MM.1S (cell line): Measurements from ENCODE around the gene PPP2R2C.

Experiments used
- DNase-seq: peaks from one replicate; pipeline ENCODE4 v3.0.0-alpha.2; 2015
- H2AFZ ChIP-seq: fragments of 300-600 bp; sonication (generic); 2 replicates; pipeline ENCODE4 v1.6.0; 2016; ENCODE audit warnings: antibody characterized with exemption, low read length
- H3F3A ChIP-seq: fragments of 300-600 bp; sonication (generic); 2 replicates; pipeline ENCODE4 v1.6.1; 2016; ENCODE audit warnings: mild to moderate bottlenecking, antibody characterized with exemption, low read length, moderate library complexity, mixed read lengths; ENCODE audit not compliant: insufficient read depth
- H3K27ac ChIP-seq: fragments of 300-600 bp; sonication (generic); 2 replicates; pipeline ENCODE4 v1.5.1; 2016; ENCODE audit warnings: mild to moderate bottlenecking, low read length
- H3K27me3 ChIP-seq: fragments of 300-600 bp; sonication (generic); replicated peaks from 2 replicates; pipeline ENCODE4 v1.6.0; 2016; ENCODE audit warnings: low read length; ENCODE audit not compliant: insufficient read depth
- H3K36me3 ChIP-seq: fragments of 300-600 bp; sonication (generic); replicated peaks from 2 replicates; pipeline ENCODE4 v1.6.1; 2016; ENCODE audit warnings: mild to moderate bottlenecking, low read length, mixed read lengths; ENCODE audit not compliant: insufficient read depth
- H3K4me1 ChIP-seq: fragments of 300-600 bp; sonication (generic); 2 replicates; pipeline ENCODE4 v1.6.1; 2016; ENCODE audit warnings: low read length, mixed read lengths
- H3K4me2 ChIP-seq: fragments of 300-600 bp; sonication (generic); 2 replicates; pipeline ENCODE4 v1.6.0; 2016; ENCODE audit warnings: low read depth, low read length
- H3K4me3 ChIP-seq: fragments of 300-600 bp; sonication (generic); 2 replicates; pipeline ENCODE4 v1.5.1; 2016; ENCODE audit warnings: low read length, mixed read lengths
- H3K79me2 ChIP-seq: fragments of 300-600 bp; sonication (generic); 2 replicates; pipeline ENCODE4 v1.6.1; 2016; ENCODE audit warnings: mixed run types, low read length, mixed read lengths
- H3K9ac ChIP-seq: fragments of 300-600 bp; sonication (generic); 2 replicates; pipeline ENCODE4 v1.6.1; 2016; ENCODE audit warnings: low read length, mixed read lengths
- H3K9me2 ChIP-seq: fragments of 300-600 bp; sonication (generic); replicated peaks from 2 replicates; pipeline ENCODE4 v1.6.1; 2016; ENCODE audit warnings: mild to moderate bottlenecking, low read length, mixed read lengths; ENCODE audit not compliant: insufficient read depth
- H3K9me3 ChIP-seq: fragments of 300-600 bp; sonication (generic); replicated peaks from 2 replicates; pipeline ENCODE4 v1.6.1; 2016; ENCODE audit warnings: mild to moderate bottlenecking, low read length, mixed read lengths; ENCODE audit not compliant: insufficient read depth
- H4K20me1 ChIP-seq: fragments of 300-600 bp; sonication (generic); 2 replicates; pipeline ENCODE4 v1.6.1; 2016; ENCODE audit warnings: mild to moderate bottlenecking, low read length, moderate library complexity, mixed read lengths; ENCODE audit not compliant: insufficient read depth
- EZH2 ChIP-seq: fragments of 300-600 bp; sonication (generic); optimal IDR thresholded peaks from 2 replicates; pipeline ENCODE3; 2017; ENCODE audit warnings: low read depth, mild to moderate bottlenecking, antibody characterized with exemption, low read length, mixed read lengths
- EZH2phosphoT487 ChIP-seq: fragments of 300-600 bp; sonication (generic); IDR thresholded peaks from 2 replicates; pipeline ENCODE4 v1.6.1; 2018; ENCODE audit warnings: antibody characterized with exemption, low read length
- TF ChIP-seq, protein P1 (sequence below): fragments of 300-600 bp; sonication (generic); IDR thresholded peaks from 2 replicates; pipeline ENCODE4 v1.5.1; 2016; ENCODE audit warnings: antibody characterized with exemption, low read length, mixed read lengths

Gene PPP2R2C

DNA sequence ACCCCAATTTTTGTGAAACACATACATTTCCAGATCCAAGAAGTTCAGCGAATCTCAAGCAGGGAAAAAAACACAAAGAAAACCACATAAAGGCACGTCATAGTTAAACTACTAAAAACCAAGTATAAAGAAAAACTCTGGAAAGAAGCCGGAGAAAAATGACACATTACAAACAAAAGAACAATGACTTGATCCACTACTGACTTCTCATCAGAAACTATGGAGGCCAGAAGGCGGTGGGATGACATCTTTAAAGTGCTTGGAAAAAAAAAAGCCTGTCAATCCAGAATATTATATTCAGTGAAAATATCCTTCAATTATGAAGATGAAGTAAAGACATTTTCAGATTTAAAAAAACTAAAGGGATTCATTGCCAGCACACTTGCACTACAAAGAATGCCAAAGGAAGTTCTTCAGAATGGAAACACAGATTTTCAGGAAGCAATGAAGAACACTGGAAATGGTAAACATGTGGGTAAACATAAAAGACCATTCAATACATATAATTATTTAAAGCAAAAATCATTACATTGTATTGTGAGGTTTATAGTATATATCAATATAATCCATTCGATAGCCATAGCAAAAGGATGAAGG lies 32.6 kb upstream of the PPP2R2C start:
- Histone ChIP-seq H3K4me1 (no peaks in the 10 kb centered on the region), H4K20me1 (no peaks in the 10 kb centered on the region), H3K4me3 (no peak overlapping the region), H3K9me2 (no peaks in the 10 kb centered on the region), H3K27me3 (peaks cover 59% of the 10 kb centered on the region), H3K27ac (no peak overlapping the region), H3K9me3 (no peaks in the 10 kb centered on the region), H3K9ac (no peak overlapping the region), H3K36me3 (no peaks in the 10 kb centered on the region), H2AFZ (no peak overlapping the region), H3K4me2 (no peak overlapping the region), H3K79me2 (no peaks in the 10 kb centered on the region), H3F3A (no peaks in the 10 kb centered on the region)
- DNase-seq: no peak
- TF ChIP-seq EZH2phosphoT487 (no peak), EZH2 (no peak)
- TF ChIP-seq, protein P1, sequence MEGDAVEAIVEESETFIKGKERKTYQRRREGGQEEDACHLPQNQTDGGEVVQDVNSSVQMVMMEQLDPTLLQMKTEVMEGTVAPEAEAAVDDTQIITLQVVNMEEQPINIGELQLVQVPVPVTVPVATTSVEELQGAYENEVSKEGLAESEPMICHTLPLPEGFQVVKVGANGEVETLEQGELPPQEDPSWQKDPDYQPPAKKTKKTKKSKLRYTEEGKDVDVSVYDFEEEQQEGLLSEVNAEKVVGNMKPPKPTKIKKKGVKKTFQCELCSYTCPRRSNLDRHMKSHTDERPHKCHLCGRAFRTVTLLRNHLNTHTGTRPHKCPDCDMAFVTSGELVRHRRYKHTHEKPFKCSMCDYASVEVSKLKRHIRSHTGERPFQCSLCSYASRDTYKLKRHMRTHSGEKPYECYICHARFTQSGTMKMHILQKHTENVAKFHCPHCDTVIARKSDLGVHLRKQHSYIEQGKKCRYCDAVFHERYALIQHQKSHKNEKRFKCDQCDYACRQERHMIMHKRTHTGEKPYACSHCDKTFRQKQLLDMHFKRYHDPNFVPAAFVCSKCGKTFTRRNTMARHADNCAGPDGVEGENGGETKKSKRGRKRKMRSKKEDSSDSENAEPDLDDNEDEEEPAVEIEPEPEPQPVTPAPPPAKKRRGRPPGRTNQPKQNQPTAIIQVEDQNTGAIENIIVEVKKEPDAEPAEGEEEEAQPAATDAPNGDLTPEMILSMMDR: no peak

DNA sequence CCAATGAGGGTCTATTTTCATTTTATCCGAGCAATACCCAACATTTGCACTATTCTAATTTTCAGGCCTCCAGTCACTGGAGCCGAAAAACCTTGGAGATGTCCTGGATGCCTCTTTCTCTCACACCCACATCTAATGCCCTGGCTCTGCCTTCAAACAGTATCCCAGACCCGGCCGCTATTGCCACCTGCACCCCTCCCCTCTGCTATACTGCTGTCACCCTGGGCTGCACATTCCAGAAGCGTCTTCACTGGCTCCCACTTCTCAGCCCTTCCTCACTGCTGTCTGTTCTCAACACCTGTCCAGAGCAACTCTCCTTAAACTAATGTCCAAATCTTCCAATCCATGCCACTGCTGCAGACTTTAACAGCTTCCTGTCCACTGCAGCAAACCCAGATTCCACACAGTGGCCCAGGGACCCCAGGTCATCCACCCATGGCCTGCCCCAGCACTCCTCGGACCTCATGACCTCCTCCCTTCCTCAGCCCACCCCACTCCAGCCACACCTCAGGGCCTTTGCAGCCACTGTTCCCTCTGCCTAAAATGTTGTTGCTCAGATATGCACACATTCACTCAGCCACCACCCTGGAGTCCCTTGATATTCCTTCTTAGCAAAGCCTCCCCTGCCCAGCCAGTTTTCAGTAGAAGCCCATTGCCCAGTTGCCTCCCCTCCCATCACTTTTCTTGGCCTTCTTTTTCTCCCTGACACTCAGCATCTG lies 30.5 kb upstream of the PPP2R2C start:
- no peak overlapping the region for H2AFZ ChIP-seq
- H3K36me3 ChIP-seq: no peaks in the 10 kb centered on the region
- H3K4me3 ChIP-seq: no peak overlapping the region
- no peaks in the 10 kb centered on the region for H3K79me2 ChIP-seq
- no peak overlapping the region for H3K4me2 ChIP-seq
- H3F3A ChIP-seq: no peaks in the 10 kb centered on the region
- H3K9ac ChIP-seq: no peak overlapping the region
- H3K27me3 ChIP-seq: peaks cover 76% of the 10 kb centered on the region
- H4K20me1 ChIP-seq: no peaks in the 10 kb centered on the region
- H3K4me1 ChIP-seq: no peaks in the 10 kb centered on the region
- H3K9me2 ChIP-seq: no peaks in the 10 kb centered on the region
- DNase-seq: no peak
- no peaks in the 10 kb centered on the region for H3K9me3 ChIP-seq
- H3K27ac ChIP-seq: no peak overlapping the region
- TF ChIP-seq EZH2 (no peak), EZH2phosphoT487 (no peak)
- TF ChIP-seq, protein P1: no peak

DNA sequence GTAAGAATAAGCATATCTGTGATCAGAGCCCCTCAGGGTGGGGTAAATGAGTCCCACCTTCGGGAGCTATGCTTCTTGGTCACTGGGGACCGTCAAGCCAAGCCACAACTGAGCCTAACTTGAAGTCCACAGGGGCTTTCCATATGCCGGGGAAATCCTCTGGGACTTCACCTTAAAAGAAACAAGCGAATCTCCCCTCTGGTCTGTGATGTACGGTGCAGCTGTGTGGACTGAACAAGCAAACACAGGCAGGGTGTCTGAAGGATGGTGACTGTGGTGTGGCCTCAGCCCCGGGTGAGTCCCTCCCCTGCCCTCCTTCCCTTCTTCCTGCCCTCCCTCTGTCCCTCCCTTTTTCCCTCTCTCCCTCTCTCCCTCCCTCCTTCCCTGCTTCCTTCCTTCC lies 29.7 kb upstream of the PPP2R2C start:
- no peaks in the 10 kb centered on the region for H4K20me1 ChIP-seq
- no peaks in the 10 kb centered on the region for H3K36me3 ChIP-seq
- H3K4me2 ChIP-seq: no peak overlapping the region
- TF ChIP-seq, protein P1: no peak
- TF ChIP-seq EZH2phosphoT487: no peak
- TF ChIP-seq EZH2: no peak
- H3F3A ChIP-seq: no peaks in the 10 kb centered on the region
- no peaks in the 10 kb centered on the region for H3K9me2 ChIP-seq
- no peaks in the 10 kb centered on the region for H3K9me3 ChIP-seq
- no peak overlapping the region for H2AFZ ChIP-seq
- no peak overlapping the region for H3K4me3 ChIP-seq
- H3K27ac ChIP-seq: no peak overlapping the region
- DNase-seq: no peak
- no peaks in the 10 kb centered on the region for H3K79me2 ChIP-seq
- H3K27me3 ChIP-seq: peaks cover 78% of the 10 kb centered on the region
- no peak overlapping the region for H3K9ac ChIP-seq
- H3K4me1 ChIP-seq: no peaks in the 10 kb centered on the region
